Endothelial cell of umbilical vein (primary cell): ENCODE data around the gene RENBP. TPM values are rescaled to one million over a fixed set of nuclear protein-coding genes. Genes with fewer than 3 reads are reported as not detected.

Experiments used
- BruUV-seq: library from RNA; stranded (reverse); fragments of 400-500 nt; replicated peaks from 2 replicates; lab custom pipeline; 2021; lab: Mats Ljungman, UMichigan
- CTCF ChIA-PET: fragments of 300-600, 350-600 bp; sonication (Branson Sonifier 250); formaldehyde crosslinking; loops from one replicate; lab custom pipeline; 2021; ENCODE audit warnings: antibody characterized with exemption, inconsistent platforms; lab: Charles Lee
- POLR2A ChIA-PET: fragments of 300-600, 350-600 bp; sonication (Branson Sonifier 250); formaldehyde crosslinking; loops from one replicate; lab custom pipeline; 2021; ENCODE audit warnings: antibody characterized with exemption, inconsistent platforms; lab: Charles Lee
- DNase-seq: peaks from one replicate; pipeline ENCODE4 v3.0.0-alpha.2; 2011; ENCODE audit warnings: low read depth, low spot score
- FAIRE-seq: peaks from 2 replicates; lab custom pipeline; 2011; peaks lifted over from hg19 to GRCh38; lab: Jason Lieb, UNC
- H2AFZ ChIP-seq: 2 replicates; pipeline ENCODE4 v1.6.0; 2012; ENCODE audit warnings: low read depth, low read length, control low read depth, inconsistent platforms
- H3K27ac ChIP-seq: 2 replicates; pipeline ENCODE4 v1.5.1; 2011; ENCODE audit warnings: low read depth, mild to moderate bottlenecking, control low read depth, low read length, moderate library complexity; ENCODE audit not compliant: insufficient read depth
- H3K27me3 ChIP-seq, 2 experiments: 2 replicates each; pipeline versions ENCODE4 v1.6.0 to v1.6.1; 2011; ENCODE audit warnings: low read length in 2 of 2, mixed read lengths in 1 of 2; ENCODE audit not compliant: control insufficient read depth in 2 of 2, insufficient read depth in 2 of 2
- H3K36me3 ChIP-seq, 2 experiments: 2 replicates in 1 of 2; 3 replicates in 1 of 2; pipeline ENCODE4 v1.5.1; 2011; ENCODE audit warnings: low read length in 2 of 2, mild to moderate bottlenecking in 1 of 2, moderate library complexity in 1 of 2; ENCODE audit not compliant: control insufficient read depth in 2 of 2, insufficient read depth in 2 of 2; ENCODE audit errors: extremely low read depth in 1 of 2
- H3K4me1 ChIP-seq: 3 replicates; pipeline ENCODE4 v1.5.1; 2011; ENCODE audit warnings: mild to moderate bottlenecking, low read length; ENCODE audit not compliant: control insufficient read depth, insufficient read depth; ENCODE audit errors: extremely low read depth
- H3K4me2 ChIP-seq: 2 replicates; pipeline ENCODE4 v1.6.1; 2011; ENCODE audit warnings: low read length, control low read depth, mixed read lengths; ENCODE audit not compliant: insufficient read depth
- H3K4me3 ChIP-seq, 3 experiments: fragments of 200-600 bp in 1 of 3; sonication (generic), shearing (Covaris generic) in 1 of 3; replicated peaks in 1 of 3; 2 replicates each; pipeline ENCODE4 v1.5.1; 2011 to 2016; ENCODE audit warnings: control low read depth in 3 of 3, low read length in 3 of 3, mild to moderate bottlenecking in 2 of 3, inconsistent platforms in 1 of 3, low read depth in 1 of 3, moderate library complexity in 1 of 3; ENCODE audit not compliant: insufficient read depth in 1 of 3
- H3K79me2 ChIP-seq: 2 replicates; pipeline ENCODE4 v1.6.0; 2012; ENCODE audit warnings: low read length, inconsistent platforms; ENCODE audit not compliant: control insufficient read depth, insufficient read depth
- H3K9ac ChIP-seq: replicated peaks from 2 replicates; pipeline ENCODE3; 2011; ENCODE audit warnings: low read length, control low read depth; ENCODE audit not compliant: insufficient read depth; ENCODE audit errors: extremely low read depth
- H3K9me1 ChIP-seq: replicated peaks from 3 replicates; pipeline ENCODE4 v1.6.0; 2011; ENCODE audit warnings: mild to moderate bottlenecking, low read length; ENCODE audit not compliant: control insufficient read depth, insufficient read depth; ENCODE audit errors: extremely low read depth
- H3K9me3 ChIP-seq: replicated peaks from 2 replicates; pipeline ENCODE4 v1.5.1; 2012; ENCODE audit warnings: low read length, inconsistent platforms; ENCODE audit not compliant: control insufficient read depth, insufficient read depth
- H4K20me1 ChIP-seq: replicated peaks from 2 replicates; pipeline ENCODE3; 2011; ENCODE audit warnings: mild to moderate bottlenecking, low read length; ENCODE audit not compliant: control insufficient read depth, insufficient read depth; ENCODE audit errors: extremely low read depth
- CTCF ChIP-seq, 2 donors: IDR thresholded peaks; 1 replicate in 1 of 2; 2 replicates in 1 of 2; pipeline ENCODE4 v1.5.1; 2011; ENCODE audit warnings: low read length in 2 of 2, mild to moderate bottlenecking in 2 of 2, moderate library complexity in 2 of 2, control low read depth in 1 of 2, inconsistent platforms in 1 of 2, low read depth in 1 of 2; ENCODE audit not compliant: insufficient read depth in 1 of 2; ENCODE audit errors: extremely low read depth in 1 of 2
- FOS ChIP-seq: IDR thresholded peaks from 2 replicates; pipeline ENCODE4 v1.6.1; 2011; ENCODE audit warnings: mild to moderate bottlenecking, low read length, moderate library complexity, borderline replicate concordance; ENCODE audit not compliant: insufficient read depth
- GATA2 ChIP-seq: IDR thresholded peaks from 2 replicates; pipeline ENCODE4 v1.7.0; 2011; ENCODE audit warnings: low read depth, mild to moderate bottlenecking, moderate library complexity, mixed read lengths, low read length; ENCODE audit not compliant: insufficient read length, insufficient read depth
- JUN ChIP-seq: IDR thresholded peaks from 2 replicates; pipeline ENCODE4 v1.6.1; 2011; ENCODE audit warnings: borderline replicate concordance, low read depth; ENCODE audit not compliant: insufficient read length, insufficient read depth
- MAX ChIP-seq: IDR thresholded peaks from 2 replicates; pipeline ENCODE4 v1.6.1; 2011; ENCODE audit not compliant: insufficient read depth, insufficient read length
- MYC ChIP-seq: IDR thresholded peaks from one replicate; pipeline ENCODE4 v1.6.1; 2011; ENCODE audit warnings: mild to moderate bottlenecking, low read depth, low read length
- POLR2A ChIP-seq: IDR thresholded peaks from 2 replicates; pipeline ENCODE4 v1.6.1; 2012; ENCODE audit warnings: low read depth, mild to moderate bottlenecking, control low read depth, low read length
- POLR2AphosphoS5 ChIP-seq: IDR thresholded peaks from 2 replicates; pipeline ENCODE4 v1.6.1; 2012; ENCODE audit warnings: low read depth, mild to moderate bottlenecking, control low read depth, low read length, moderate library complexity; ENCODE audit not compliant: insufficient read depth
- dilution Hi-C: fragments of 300-500 bp; cut with MboI; formaldehyde crosslinking; loops from one replicate; pipeline ENCODE4 v1.15.0; 2019; ENCODE audit warnings: low sequenced_read_pairs; ENCODE audit not compliant: extremely low pct_ligation_motif_present
- intact Hi-C: fragments of 100-400 bp; cut with micrococcal nuclease; formaldehyde crosslinking; loops from one replicate; pipeline ENCODE4 v1.10.0; 2022
- polyA plus RNA-seq, 4 experiments: library from polyadenylated mRNA; depleted of rRNA in 3 of 4; stranded (reverse) in 3 of 4; unstranded in 1 of 4; fragments of >200 nt; gene quantifications; 2 replicates each; pipeline versions ENCODE4 v1.2.1 to v1.2.3, GENCODE V29; 2011 to 2012; ENCODE audit warnings: missing spikeins in 1 of 4
- total RNA-seq: library from RNA; stranded (reverse); gene quantifications from 2 replicates; pipeline ENCODE4 v1.2.3, GENCODE V29; 2021

RENBP gene
- total and polyA plus RNA-seq, 2 donors (not counting 3 experiments of a cell fraction or from before 2014, with no cell fraction given): 8.0 to 16.0 TPM

GRCh38 chrX:153902385-153902784 is 42.1 kb downstream of the RENBP start:
- no peak overlapping the region for H3K4me3 ChIP-seq
- H3K27me3 ChIP-seq: peaks cover 0 to 5% of the 10 kb centered on the region in 2 experiments
- FAIRE-seq (no peak), DNase-seq (peak; percentile 2)
- H3K4me1 ChIP-seq: no peaks in the 10 kb centered on the region
- no peaks in the 10 kb centered on the region for H3K9me1 ChIP-seq
- dilution Hi-C loops (no loop called here), intact Hi-C loops (no loop called here)
- H3K9me3 ChIP-seq: no peaks in the 10 kb centered on the region
- H3K27ac ChIP-seq: no peak overlapping the region
- TF ChIP-seq FOS (no peak), MYC (no peak), POLR2AphosphoS5 (no peak), GATA2 (no peak), CTCF (IDR thresholded peaks at IDR 0.05; ENCODE audit: extremely low read depth in 1 of 2, insufficient read depth in 1 of 2, low read depth in 1 of 2, low read length in 2 of 2) (no peak), JUN (no peak), MAX (no peak), POLR2A (no peak)
- no peak overlapping the region for H3K4me2 ChIP-seq
- ChIA-PET POLR2A (no interaction called here), CTCF (interaction anchor here (1.0 kb wide), 1 partner anchor 19 kb away, joined by 3 read pairs; no protein-coding TSS in a partner anchor)
- no peak overlapping the region for H2AFZ ChIP-seq
- no peaks in the 10 kb centered on the region for H4K20me1 ChIP-seq
- BruUV-seq: no TSS peak
- no peak overlapping the region for H3K9ac ChIP-seq
- H3K36me3 ChIP-seq: no peaks in the 10 kb centered on the region
- H3K79me2 ChIP-seq: no peaks in the 10 kb centered on the region
